Neural crest cell (in vitro differentiated cells): ENCODE results near the gene STAT3. TPM values are rescaled to one million over a fixed set of nuclear protein-coding genes. Genes with fewer than 3 reads are reported as not detected.

ENCODE experiments used
- DNase-seq: peaks from one replicate; pipeline ENCODE4 v3.0.0; 2021; ENCODE audit warnings: low read depth, mixed read lengths, low spot score
- H3K27ac Mint-ChIP-seq: one replicate; pipeline ENCODE4 v1.8.0; 2021; ENCODE audit warnings: mild to moderate bottlenecking, mixed read lengths; ENCODE audit not compliant: unreplicated experiment
- H3K27me3 Mint-ChIP-seq: 2 replicates; pipeline ENCODE4 v1.8.0; 2021; ENCODE audit warnings: low read depth, mild to moderate bottlenecking, mixed read lengths
- H3K36me3 Mint-ChIP-seq: 2 replicates; pipeline ENCODE4 v1.8.0; 2021; ENCODE audit warnings: low read depth, mild to moderate bottlenecking, mixed read lengths
- H3K4me1 Mint-ChIP-seq: 2 replicates; pipeline ENCODE4 v1.8.0; 2021; ENCODE audit warnings: mixed read lengths
- H3K4me3 Mint-ChIP-seq: one replicate; pipeline ENCODE4 v1.8.0; 2021; ENCODE audit warnings: mild to moderate bottlenecking, mixed read lengths
- H3K9me3 Mint-ChIP-seq: 2 replicates; pipeline ENCODE4 v1.8.0; 2021; ENCODE audit warnings: mixed read lengths
- CTCF ChIP-seq: fragments of 200-600 bp; sonication (generic); conservative IDR thresholded peaks from 2 replicates; pipeline ENCODE4 v1.5.0; 2021; ENCODE audit warnings: antibody characterized with exemption, mild to moderate bottlenecking
- total RNA-seq: library from RNA; stranded (reverse); gene quantifications from 2 replicates; pipeline ENCODE4 v1.2.1, GENCODE V29; 2021

STAT3 gene
- total RNA-seq, 1 donor from 2014 or later = 40.9 TPM

GRCh38 chr17:42275527-42276358, 112.5 kb downstream of the STAT3 start:
- peak; percentile 32 for DNase-seq
- Mint-ChIP-seq H3K27ac (peak overlapping the region; percentile 91), H3K9me3 (no peaks in the 10 kb centered on the region), H3K4me1 (peaks cover 42% of the 10 kb centered on the region), H3K4me3 (peak overlapping the region; percentile 94), H3K36me3 (no peaks in the 10 kb centered on the region), H3K27me3 (no peaks in the 10 kb centered on the region)
- no peak for TF ChIP-seq CTCF

- TF ChIP-seq CTCF = no peak
- H3K27ac Mint-ChIP-seq = peak overlapping the region; percentile 91
Measured at GRCh38 chr17:42274812-42275526, 113.3 kb downstream of the STAT3 start.

GRCh38 chr17:42274253-42274542, 114.0 kb downstream of the STAT3 start:
- H3K4me1 Mint-ChIP-seq = peaks cover 49% of the 10 kb centered on the region
- no peaks in the 10 kb centered on the region for H3K36me3 Mint-ChIP-seq
- H3K27me3 Mint-ChIP-seq = no peaks in the 10 kb centered on the region
- DNase-seq = no peak
- H3K4me3 Mint-ChIP-seq = peak overlapping the region; percentile 94
- no peak for TF ChIP-seq CTCF
- no peak overlapping the region for H3K27ac Mint-ChIP-seq
- H3K9me3 Mint-ChIP-seq = no peaks in the 10 kb centered on the region

More at GRCh38 chr17:42274812-42275526, 113.3 kb downstream of the STAT3 start:
- Mint-ChIP-seq H3K9me3 (no peaks in the 10 kb centered on the region), H3K36me3 (no peaks in the 10 kb centered on the region), H3K27me3 (no peaks in the 10 kb centered on the region), H3K4me3 (peak overlapping the region; percentile 94), H3K4me1 (peaks cover 48% of the 10 kb centered on the region)
- DNase-seq = no peak

GRCh38 chr17:42273474-42274252, 114.6 kb downstream of the STAT3 start:
- DNase-seq = no peak
- Mint-ChIP-seq H3K27me3 (no peaks in the 10 kb centered on the region), H3K4me3 (peak overlapping the region; percentile 67), H3K9me3 (no peaks in the 10 kb centered on the region), H3K27ac (no peak overlapping the region), H3K4me1 (peaks cover 49% of the 10 kb centered on the region), H3K36me3 (no peaks in the 10 kb centered on the region)
- TF ChIP-seq CTCF = no peak

GRCh38 chr17:42272162-42272907, 115.9 kb downstream of the STAT3 start:
- peak overlapping the region; percentile 38 for H3K4me3 Mint-ChIP-seq

More at GRCh38 chr17:42272162-42272907, 115.9 kb downstream of the STAT3 start:
- Mint-ChIP-seq H3K36me3 (no peaks in the 10 kb centered on the region), H3K27me3 (no peaks in the 10 kb centered on the region), H3K9me3 (no peaks in the 10 kb centered on the region), H3K27ac (no peak overlapping the region), H3K4me1 (peaks cover 40% of the 10 kb centered on the region)
- TF ChIP-seq CTCF = no peak
- no peak for DNase-seq
